NCI-H774 (cell line): ENCODE results near the gene NINL.

Experiments
- DNase-seq: peaks from one replicate; lab custom pipeline; 2025; lab: John Stamatoyannopoulos, UW

Gene NINL

GRCh38 chr20:25464501-25465242, 120.7 kb downstream of the NINL start:
- no peak for DNase-seq

DNA sequence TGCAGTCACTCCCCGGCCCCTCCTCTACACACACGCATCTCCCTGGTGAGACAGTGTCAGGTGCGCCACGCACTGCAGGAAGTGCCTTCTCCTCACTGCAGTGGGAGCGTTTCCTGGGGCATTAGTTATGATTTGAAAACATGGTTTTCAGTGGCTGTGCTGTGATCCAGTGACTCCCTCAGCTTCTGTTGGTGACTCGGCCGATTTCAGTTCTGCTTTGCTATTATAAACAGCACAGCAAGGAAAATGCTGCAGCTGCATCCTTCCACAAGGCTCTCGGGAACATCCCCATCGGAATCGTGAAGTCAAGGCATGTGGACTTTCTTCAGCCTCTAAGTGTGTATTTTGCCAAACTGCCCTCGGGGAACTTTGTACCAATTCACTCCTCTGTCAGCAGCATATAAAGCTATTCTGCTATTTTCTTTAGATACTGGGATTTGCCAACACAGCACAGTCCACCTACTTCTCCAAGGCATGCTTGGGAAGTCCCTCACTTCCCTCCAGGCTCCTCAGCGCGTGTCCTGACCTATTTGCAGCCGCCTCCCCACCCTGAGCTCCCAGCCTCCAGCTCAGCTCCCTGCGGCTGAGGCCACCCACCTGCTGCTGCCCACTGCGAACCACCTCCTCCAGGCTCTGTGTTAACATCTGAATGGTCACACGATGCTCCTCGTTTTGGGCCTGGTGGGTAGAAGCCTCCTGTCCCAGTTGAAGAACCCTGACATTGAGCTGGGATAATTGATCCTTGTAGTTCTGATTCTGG, 123.4 kb downstream of the NINL start:
- DNase-seq, result no peak

DNA sequence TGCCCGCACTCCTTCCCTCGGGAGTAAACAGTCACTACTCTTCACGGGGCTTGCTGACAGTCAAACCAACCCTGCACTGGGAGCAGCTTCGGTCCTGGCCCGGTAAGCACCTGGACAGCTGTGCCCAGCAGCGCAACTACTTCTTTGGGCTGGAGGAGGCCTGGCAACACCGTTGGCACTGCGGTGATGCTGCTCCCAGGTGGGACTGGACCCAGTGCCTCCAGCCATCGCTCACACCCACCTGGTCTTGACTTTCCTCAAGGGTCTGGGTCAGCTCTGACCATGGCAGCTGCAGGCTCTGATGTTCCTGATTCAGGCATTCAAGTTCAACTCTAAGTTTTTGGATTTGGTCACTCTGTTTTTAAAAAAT, 124.1 kb downstream of the NINL start:
- DNase-seq, result no peak

GRCh38 chr20:25460566-25461280, 124.6 kb downstream of the NINL start:
- DNase-seq, result no peak

DNA sequence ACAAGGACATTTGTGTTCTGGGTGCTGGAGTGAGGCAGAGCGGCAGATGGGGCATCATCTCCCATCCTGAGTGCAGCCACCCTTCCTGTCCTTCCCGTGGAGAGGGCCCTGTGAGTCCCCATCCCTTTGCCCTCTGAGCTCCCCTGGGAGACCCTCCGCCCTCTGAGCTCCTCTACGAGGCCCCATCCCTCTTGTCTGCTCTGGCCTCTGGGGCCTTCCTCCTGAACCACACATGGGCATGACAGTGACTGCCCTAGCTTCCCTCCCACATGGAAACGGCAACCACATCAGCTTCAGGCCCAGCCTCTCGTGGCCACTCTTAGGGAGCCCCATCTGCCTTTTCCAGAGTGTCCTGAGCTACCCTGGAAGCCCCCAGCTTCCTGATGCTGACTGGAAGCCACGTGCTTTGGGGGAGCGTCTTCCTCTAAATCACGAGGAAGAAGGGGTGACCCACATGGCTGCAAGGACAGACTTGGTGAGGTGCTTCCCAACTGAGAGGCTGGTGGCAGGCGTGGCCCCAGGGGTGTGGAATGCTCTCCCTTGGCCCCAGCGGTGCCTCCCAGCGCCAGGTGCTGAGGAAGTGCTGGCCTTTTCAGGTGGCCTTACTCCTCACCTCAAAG, 125.3 kb downstream of the NINL start:
- DNase-seq, result no peak

GRCh38 chr20:25459111-25459830, 126.1 kb downstream of the NINL start:
- DNase-seq, result no peak

DNA sequence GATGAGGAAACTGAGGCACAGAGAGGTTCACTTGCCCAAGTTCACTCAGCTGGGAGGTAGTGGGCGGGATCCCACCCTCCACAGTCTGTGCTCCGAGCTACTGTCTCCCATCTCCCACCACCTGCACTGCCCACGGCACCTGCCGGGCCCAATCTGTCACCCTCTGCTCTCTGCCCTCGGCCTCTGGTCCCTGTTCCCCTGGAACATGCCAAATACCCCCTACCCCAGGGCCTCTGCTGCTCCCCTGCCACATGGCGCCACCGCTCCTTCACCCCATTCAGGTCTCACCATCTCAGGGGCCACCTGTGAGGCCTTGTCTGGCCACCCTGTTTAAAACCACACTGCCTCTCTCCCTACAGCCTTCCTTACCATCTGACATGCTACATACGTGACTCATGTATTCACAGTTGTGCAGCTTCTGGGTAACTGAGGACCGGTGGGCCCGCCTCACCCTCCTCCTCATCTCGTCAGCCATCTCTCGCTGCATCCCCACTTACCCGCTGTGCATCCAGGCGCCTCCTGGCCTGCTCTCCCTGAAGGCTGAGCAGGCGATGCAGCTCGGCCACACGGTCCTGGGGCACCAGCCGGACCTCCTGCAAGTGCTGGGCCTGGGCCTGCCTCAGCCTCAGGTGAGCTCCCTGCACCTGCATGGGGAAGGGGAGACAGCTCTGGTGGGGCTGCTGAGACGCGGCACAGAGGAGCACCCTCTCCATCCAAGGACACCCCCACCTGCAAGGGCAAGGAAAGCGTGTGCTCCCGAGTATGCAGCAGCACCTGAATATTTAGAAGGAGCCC, 127.2 kb downstream of the NINL start:
- no peak for DNase-seq

DNA sequence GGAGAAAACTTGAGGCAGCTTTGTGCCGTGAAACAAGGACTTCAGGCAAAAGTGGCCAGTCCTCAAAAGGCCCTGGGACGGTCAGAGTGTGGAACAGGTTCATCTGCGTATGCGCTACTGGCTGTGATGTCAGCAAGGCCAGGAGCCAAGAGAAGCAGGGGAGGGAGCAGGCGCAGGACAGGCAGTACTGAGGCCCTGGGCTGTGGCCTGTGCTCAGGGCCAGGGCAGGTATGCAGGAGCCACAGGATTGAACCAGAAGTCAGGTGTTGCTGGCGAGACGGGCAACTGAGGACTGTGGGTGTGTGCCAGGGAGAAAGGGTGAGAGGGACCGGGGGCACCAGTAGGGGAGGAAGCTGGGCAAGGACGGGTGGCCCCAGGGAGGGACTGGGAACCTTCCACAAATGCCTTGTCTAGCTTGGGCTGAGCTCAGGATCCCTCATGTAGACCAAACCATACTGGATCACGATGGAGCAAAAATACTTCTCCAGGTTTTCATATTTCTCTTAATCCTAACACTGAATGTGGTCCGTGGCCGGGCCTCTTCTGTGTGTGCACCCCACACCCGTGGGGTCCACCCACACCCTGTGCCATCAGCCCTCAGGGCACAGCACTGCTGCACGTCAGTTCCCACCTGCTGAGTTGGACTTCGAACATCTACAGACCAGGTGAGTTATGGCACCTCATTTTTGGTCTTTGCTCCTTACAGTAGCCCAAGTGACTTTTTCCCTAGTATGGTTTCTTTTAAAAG, 131.0 kb downstream of the NINL start:
- DNase-seq, result no peak

- DNase-seq, result no peak
Measured at GRCh38 chr20:25453035-25453810, 132.1 kb downstream of the NINL start.

- no peak for DNase-seq
Measured at GRCh38 chr20:25452333-25452732, 133.0 kb downstream of the NINL start.

DNA sequence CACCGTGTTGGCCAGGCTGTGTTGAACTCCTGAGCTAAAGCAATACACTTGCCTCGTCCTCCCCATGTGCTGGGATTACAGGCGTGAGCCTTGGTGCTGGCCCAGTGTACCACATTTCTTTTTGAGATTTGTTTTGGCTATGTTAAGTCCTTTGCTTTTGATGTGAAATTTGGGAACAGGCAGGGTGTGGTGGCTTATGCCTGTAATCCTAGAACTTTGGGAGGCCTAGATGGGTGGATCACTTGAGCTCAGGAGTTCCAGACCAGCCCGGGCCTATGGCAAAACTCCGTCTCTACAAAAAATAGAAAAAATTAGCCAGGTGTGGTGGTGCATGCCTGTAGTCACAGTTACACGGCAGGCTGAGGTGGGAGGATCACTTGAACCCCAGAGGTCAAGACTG, 137.7 kb downstream of the NINL start:
- no peak for DNase-seq

GRCh38 chr20:25444556-25444955, 140.8 kb downstream of the NINL start:
- DNase-seq, result no peak

- no peak for DNase-seq
Measured at GRCh38 chr20:25439328-25439727, 146.0 kb downstream of the NINL start.

DNA sequence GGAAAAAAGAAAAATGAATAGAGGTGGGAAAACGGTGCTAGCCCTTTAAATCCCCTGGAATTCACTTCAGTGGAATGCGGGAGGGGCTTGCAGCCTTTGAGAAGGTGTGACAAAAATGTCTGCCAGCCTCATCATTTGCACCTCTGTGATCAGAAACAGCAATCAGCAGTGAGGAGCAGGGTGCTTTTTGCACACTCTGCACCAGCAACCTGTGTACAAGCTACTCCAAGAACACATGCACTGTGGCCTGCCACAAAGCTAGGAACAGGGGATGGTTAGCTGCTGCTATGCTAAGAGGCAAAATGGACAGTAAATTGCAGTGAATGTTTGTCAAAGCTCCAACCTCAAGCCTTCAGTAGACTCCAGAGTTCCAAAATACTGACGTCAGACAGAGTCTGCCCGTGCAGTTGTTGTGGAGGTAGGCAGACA, 148.2 kb downstream of the NINL start:
- no peak for DNase-seq

DNA sequence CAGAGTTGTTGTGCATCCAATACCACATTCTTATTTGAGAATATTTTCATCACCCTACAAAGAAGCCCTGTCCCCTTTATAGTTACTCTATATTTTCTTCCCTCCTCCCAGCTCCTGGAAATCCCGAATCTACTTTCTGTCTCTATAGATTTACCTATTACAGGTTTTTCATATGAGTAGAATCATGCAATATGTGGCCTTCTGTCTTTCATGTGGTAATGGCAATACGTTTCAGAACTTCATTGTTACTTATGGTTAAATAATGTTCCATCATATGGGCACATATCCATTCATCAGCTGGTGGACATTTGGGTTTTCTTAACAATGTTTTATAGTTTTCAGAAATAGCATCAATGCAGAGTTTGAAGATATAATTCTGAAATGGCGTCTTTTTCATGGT, 160.8 kb downstream of the NINL start:
- DNase-seq, result no peak

DNA sequence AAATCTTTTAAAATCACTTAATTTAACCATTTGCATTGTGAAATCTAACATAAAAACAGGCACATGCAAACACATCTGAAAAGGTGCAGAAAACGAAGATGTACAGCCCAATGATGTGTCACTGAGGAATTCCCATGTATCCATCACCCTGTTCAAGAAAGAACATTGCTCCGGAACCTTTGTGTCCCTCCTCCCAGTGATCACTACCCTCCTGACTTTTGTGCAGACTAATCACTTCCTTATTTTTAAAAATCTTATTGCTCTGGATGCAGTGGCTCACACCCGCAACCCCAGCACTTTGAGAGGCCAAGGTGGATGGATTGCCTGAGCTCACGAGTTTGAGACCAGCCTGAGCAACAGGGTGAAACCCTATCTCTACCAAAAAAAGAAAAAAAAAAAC, 163.3 kb downstream of the NINL start:
- no peak for DNase-seq

DNA sequence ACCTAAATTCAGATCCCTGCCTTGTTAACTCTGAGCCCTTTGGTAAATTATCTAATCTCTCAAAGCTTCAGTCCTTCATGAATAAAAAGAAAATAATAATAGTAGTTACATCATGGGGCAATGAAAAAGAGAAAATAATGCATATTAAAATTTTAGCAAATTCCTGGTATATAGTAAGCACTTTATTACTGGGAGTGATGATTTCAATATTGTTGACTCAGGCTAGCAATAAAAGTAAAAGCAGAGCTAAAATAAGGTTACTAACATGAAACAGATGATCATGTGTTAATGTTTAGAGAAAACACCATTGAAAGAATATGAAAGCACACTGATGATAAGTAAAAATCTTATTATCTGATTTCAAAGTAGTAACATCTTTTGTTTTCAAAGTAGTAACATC, 164.2 kb downstream of the NINL start:
- no peak for DNase-seq

GRCh38 chr20:25418776-25419175, 166.6 kb downstream of the NINL start:
- DNase-seq, result no peak

DNA sequence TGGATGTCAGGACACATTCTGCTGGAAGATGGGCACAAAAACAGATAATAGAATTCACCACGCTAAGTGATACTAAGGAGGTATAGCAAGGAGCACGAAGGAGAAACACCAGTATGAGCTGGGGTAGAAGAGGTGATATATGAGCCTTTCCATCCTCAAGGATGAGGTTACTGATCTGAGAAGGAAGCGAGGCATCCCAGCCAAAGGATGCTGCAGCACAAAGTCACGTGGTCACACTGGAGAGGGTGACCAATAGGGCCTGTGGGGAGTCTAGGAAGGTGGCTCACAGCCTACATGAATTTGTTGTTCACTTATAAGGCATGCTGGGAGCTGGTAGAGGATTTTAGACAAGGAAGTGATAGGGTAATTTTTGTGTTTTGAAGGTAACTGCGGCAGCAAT, 176.4 kb downstream of the NINL start:
- no peak for DNase-seq

GRCh38 chr20:25408170-25408547, 177.2 kb downstream of the NINL start:
- no peak for DNase-seq
